ENCODE data around the gene ABLIM1. TPM values are rescaled to one million over a fixed set of nuclear protein-coding genes. Genes with fewer than 3 reads are reported as not detected.

The ABLIM1 gene
- total RNA-seq, 1 experiment from 2014 or later: 34.0 TPM

DNA sequence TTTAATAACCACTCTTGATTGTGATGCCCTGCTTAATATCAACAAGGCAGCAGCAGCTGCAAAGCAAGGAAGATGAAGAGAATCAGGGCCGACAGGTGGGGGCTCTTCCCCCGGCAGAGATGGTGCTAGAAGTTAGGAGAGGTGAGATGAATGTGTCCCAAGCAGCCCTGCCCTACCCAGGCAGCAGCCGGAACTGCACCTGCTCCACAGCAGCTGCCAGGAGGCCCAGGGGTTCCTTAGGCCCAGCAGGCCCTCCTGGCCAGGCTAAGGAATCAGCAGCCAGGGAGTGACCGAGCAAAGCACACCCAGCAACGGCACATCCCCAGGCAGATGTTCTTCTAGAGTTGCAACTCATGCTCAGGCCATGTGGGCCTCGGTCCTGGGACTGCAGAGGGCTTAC is 271.6 kb downstream of the ABLIM1 start:
- ChIA-PET CTCF (no interaction called here), POLR2A (ENCODE audit: low non-redundant PET) (no interaction called here)
- TF ChIP-seq CTCF (conservative IDR thresholded peaks at IDR 0.05; ENCODE audit: low read depth, low read length) (no peak), EZH2 (IDR thresholded peaks at IDR 0.05; ENCODE audit: borderline replicate concordance, low read depth, low read length, poor library complexity, severe bottlenecking) (no peak)
- H3K27ac ChIP-seq (ENCODE audit: low read depth, low read length, poor library complexity, severe bottlenecking): no peak overlapping the region
- no TSS peak for BruUV-seq (replicated peaks)
- no peaks in the 10 kb centered on the region for H3K9me3 ChIP-seq (ENCODE audit: low read depth, low read length, poor library complexity, severe bottlenecking)
- intact Hi-C loops (cut with micrococcal nuclease; ENCODE audit: unreplicated experiment): no loop called here
- H3K27me3 ChIP-seq (replicated peaks; ENCODE audit: insufficient read depth, low read depth, low read length, poor library complexity): peaks cover 43% of the 10 kb centered on the region
- no peak overlapping the region for H3K4me3 ChIP-seq (ENCODE audit: low read depth, low read length, poor library complexity, severe bottlenecking)
- H3K36me3 ChIP-seq (ENCODE audit: insufficient read depth, low read length, poor library complexity, severe bottlenecking): no peaks in the 10 kb centered on the region
- DNase-seq (ENCODE audit: low spot score): no peak
- no peaks in the 10 kb centered on the region for H3K4me1 ChIP-seq (ENCODE audit: insufficient read depth, low read length, poor library complexity, severe bottlenecking)

- Histone ChIP-seq H3K4me3 (ENCODE audit: low read depth, low read length, poor library complexity, severe bottlenecking) (no peak overlapping the region), H3K27me3 (replicated peaks; ENCODE audit: insufficient read depth, low read depth, low read length, poor library complexity) (peaks cover 52% of the 10 kb centered on the region), H3K4me1 (ENCODE audit: insufficient read depth, low read length, poor library complexity, severe bottlenecking) (no peaks in the 10 kb centered on the region), H3K27ac (ENCODE audit: low read depth, low read length, poor library complexity, severe bottlenecking) (no peak overlapping the region), H3K9me3 (ENCODE audit: low read depth, low read length, poor library complexity, severe bottlenecking) (no peaks in the 10 kb centered on the region), H3K36me3 (ENCODE audit: insufficient read depth, low read length, poor library complexity, severe bottlenecking) (no peaks in the 10 kb centered on the region)
- ChIA-PET POLR2A (ENCODE audit: low non-redundant PET) (no interaction called here), CTCF (no interaction called here)
- BruUV-seq (replicated peaks): no TSS peak
- intact Hi-C loops (cut with micrococcal nuclease; ENCODE audit: unreplicated experiment): no loop called here
- DNase-seq (ENCODE audit: low spot score): no peak
- TF ChIP-seq EZH2 (IDR thresholded peaks at IDR 0.05; ENCODE audit: borderline replicate concordance, low read depth, low read length, poor library complexity, severe bottlenecking) (no peak), CTCF (conservative IDR thresholded peaks at IDR 0.05; ENCODE audit: low read depth, low read length) (no peak)
Measured at GRCh38 chr10:114385557-114385956, 272.5 kb downstream of the ABLIM1 start.

- BruUV-seq (replicated peaks): no TSS peak
- H3K4me1 ChIP-seq (ENCODE audit: insufficient read depth, low read length, poor library complexity, severe bottlenecking): no peaks in the 10 kb centered on the region
- DNase-seq (ENCODE audit: low spot score): no peak
- POLR2A ChIA-PET (ENCODE audit: low non-redundant PET): no interaction called here
- CTCF ChIA-PET: no interaction called here
- intact Hi-C loops (cut with micrococcal nuclease; ENCODE audit: unreplicated experiment): no loop called here
- no peak overlapping the region for H3K4me3 ChIP-seq (ENCODE audit: low read depth, low read length, poor library complexity, severe bottlenecking)
- H3K27me3 ChIP-seq (replicated peaks; ENCODE audit: insufficient read depth, low read depth, low read length, poor library complexity): peaks cover 54% of the 10 kb centered on the region
- no peak overlapping the region for H3K27ac ChIP-seq (ENCODE audit: low read depth, low read length, poor library complexity, severe bottlenecking)
- H3K9me3 ChIP-seq (ENCODE audit: low read depth, low read length, poor library complexity, severe bottlenecking): no peaks in the 10 kb centered on the region
- H3K36me3 ChIP-seq (ENCODE audit: insufficient read depth, low read length, poor library complexity, severe bottlenecking): no peaks in the 10 kb centered on the region
- no peak for TF ChIP-seq CTCF (conservative IDR thresholded peaks at IDR 0.05; ENCODE audit: low read depth, low read length)
- TF ChIP-seq EZH2 (IDR thresholded peaks at IDR 0.05; ENCODE audit: borderline replicate concordance, low read depth, low read length, poor library complexity, severe bottlenecking): no peak
Measured at GRCh38 chr10:114384601-114385000, 273.5 kb downstream of the ABLIM1 start.
